Liver (tissue), 9 donors: ENCODE results near the gene TRPT1. TPM values are rescaled to one million over a fixed set of nuclear protein-coding genes. Genes with fewer than 3 reads are reported as not detected.

ENCODE experiments used
- DNase-seq: peaks from one replicate; pipeline ENCODE4 v3.0.0-alpha.2; 2017; ENCODE audit warnings: low spot score
- H3K27ac ChIP-seq, 2 donors: one replicate each; pipeline ENCODE4 v1.7.0; 2013; ENCODE audit warnings: inconsistent platforms in 2 of 2, low read length in 2 of 2, control low read depth in 1 of 2, low read depth in 1 of 2, mild to moderate bottlenecking in 1 of 2
- H3K27me3 ChIP-seq, 4 donors: one replicate each; pipeline versions ENCODE4 v1.6.1 to v1.7.0; 2013; ENCODE audit warnings: low read length in 3 of 4, inconsistent platforms in 1 of 4, mild to moderate bottlenecking in 1 of 4, moderate library complexity in 1 of 4; ENCODE audit not compliant: control insufficient read depth in 4 of 4, insufficient read depth in 4 of 4
- H3K36me3 ChIP-seq, 4 donors: one replicate each; pipeline versions ENCODE4 v1.6.1 to v1.7.0; 2013; ENCODE audit warnings: low read length in 3 of 4, mild to moderate bottlenecking in 3 of 4, low read depth in 1 of 4, moderate library complexity in 1 of 4; ENCODE audit not compliant: control insufficient read depth in 4 of 4, insufficient read depth in 3 of 4
- H3K4me1 ChIP-seq, 4 donors: one replicate each; pipeline versions ENCODE4 v1.6.1 to v1.7.0; 2013; ENCODE audit warnings: low read length in 3 of 4, mild to moderate bottlenecking in 3 of 4, moderate library complexity in 1 of 4; ENCODE audit not compliant: control insufficient read depth in 4 of 4, insufficient read depth in 4 of 4
- H3K4me3 ChIP-seq, 3 donors: one replicate each; pipeline versions ENCODE4 v1.6.1 to v1.7.0; 2013; ENCODE audit warnings: low read length in 3 of 3, control low read depth in 1 of 3, low read depth in 1 of 3, mild to moderate bottlenecking in 1 of 3
- H3K9ac ChIP-seq, 2 donors: one replicate each; pipeline ENCODE4 v1.7.0; 2013; ENCODE audit warnings: low read length in 2 of 2, mild to moderate bottlenecking in 2 of 2, moderate library complexity in 2 of 2, control low read depth in 1 of 2, low read depth in 1 of 2
- H3K9me3 ChIP-seq, 4 donors: one replicate each; pipeline versions ENCODE4 v1.6.1 to v1.7.0; 2013; ENCODE audit warnings: low read length in 3 of 4; ENCODE audit not compliant: control insufficient read depth in 4 of 4
- EGR1 ChIP-seq, 2 donors: IDR thresholded peaks; 2 replicates each; pipeline ENCODE4 v1.6.1; 2016 to 2018; ENCODE audit warnings: antibody characterized with exemption in 2 of 2, low read depth in 2 of 2
- FOXA1 ChIP-seq: IDR thresholded peaks from 2 replicates; pipeline ENCODE4 v1.6.1; 2016; ENCODE audit warnings: antibody characterized with exemption
- FOXA2 ChIP-seq: IDR thresholded peaks from 2 replicates; pipeline ENCODE4 v1.6.1; 2016; ENCODE audit warnings: antibody characterized with exemption
- GABPA ChIP-seq, 2 donors: IDR thresholded peaks in 1 of 2; conservative IDR thresholded peaks in 1 of 2; 2 replicates each; pipeline ENCODE4 v1.6.1; 2016; ENCODE audit warnings: antibody characterized with exemption in 2 of 2, mild to moderate bottlenecking in 1 of 2, moderate library complexity in 1 of 2
- HNF4A ChIP-seq, 2 donors: conservative IDR thresholded peaks; 2 replicates each; pipeline ENCODE4 v1.6.1; 2016; ENCODE audit warnings: antibody characterized with exemption in 2 of 2, mild to moderate bottlenecking in 2 of 2
- HNF4G ChIP-seq: IDR thresholded peaks from 2 replicates; pipeline ENCODE4 v1.6.1; 2016; ENCODE audit warnings: antibody characterized with exemption
- JUND ChIP-seq, 2 donors: IDR thresholded peaks; 2 replicates each; pipeline ENCODE4 v1.6.1; 2016; ENCODE audit warnings: antibody characterized with exemption in 2 of 2
- MAX ChIP-seq: IDR thresholded peaks from 2 replicates; pipeline ENCODE4 v1.6.1; 2016; ENCODE audit warnings: antibody characterized with exemption
- NR2F2 ChIP-seq: IDR thresholded peaks from 2 replicates; pipeline ENCODE4 v1.6.1; 2016; ENCODE audit warnings: antibody characterized with exemption
- RAD21 ChIP-seq, 2 donors: IDR thresholded peaks; 2 replicates each; pipeline ENCODE4 v1.6.1; 2016; ENCODE audit warnings: antibody characterized with exemption in 2 of 2, mild to moderate bottlenecking in 2 of 2
- RXRA ChIP-seq, 2 donors: IDR thresholded peaks; 2 replicates each; pipeline ENCODE4 v1.6.1; 2017 to 2018; ENCODE audit warnings: antibody characterized with exemption in 2 of 2, mild to moderate bottlenecking in 1 of 2
- SP1 ChIP-seq: IDR thresholded peaks from 2 replicates; pipeline ENCODE4 v1.6.1; 2018; ENCODE audit warnings: antibody characterized with exemption, mild to moderate bottlenecking
- YY1 ChIP-seq: IDR thresholded peaks from 2 replicates; pipeline ENCODE4 v1.6.1; 2016; ENCODE audit warnings: antibody characterized with exemption, mild to moderate bottlenecking
- ZBTB33 ChIP-seq: IDR thresholded peaks from 2 replicates; pipeline ENCODE4 v1.6.1; 2016; ENCODE audit warnings: antibody characterized with exemption
- WGBS: extraction: QIAGEN DNeasy Blood & Tissue Kit; methylation state at CpG from one replicate; pipeline ENCODE4 v1.1.7; 2013; 5-methylcytosine and 5-hydroxymethylcytosine counted together
- polyA plus RNA-seq, 2 donors: library from polyadenylated mRNA; stranded (reverse) in 1 of 2; unstranded in 1 of 2; fragments of 200-250 nt in 1 of 2; fragments of >200 nt in 1 of 2; fragmentation: Nextera tagmentation in 1 of 2; extraction: Ambion mirVana in 1 of 2; gene quantifications; one replicate each; pipeline versions ENCODE4 v1.2.1 to v1.2.3, GENCODE V29; 2013 to 2015
- total RNA-seq, 2 donors: library from RNA; depleted of rRNA; stranded (reverse); fragments of >200 nt; gene quantifications; one replicate each; pipeline ENCODE4 v1.2.3, GENCODE V29; 2014
- TF ChIP-seq, protein P1 (sequence below): fragments of 150-350 bp; IDR thresholded peaks from 2 replicates; pipeline ENCODE4 v1.5.1; 2017; ENCODE audit warnings: improper control_type of control experiment, low read depth, low read length; ENCODE audit not compliant: missing input control
- TF ChIP-seq, protein P2 (sequence below): IDR thresholded peaks from 2 replicates; pipeline ENCODE4 v1.6.1; 2016; ENCODE audit warnings: antibody characterized with exemption
- TF ChIP-seq, protein P3 (sequence below): IDR thresholded peaks from 2 replicates; pipeline ENCODE4 v1.6.1; 2016; ENCODE audit warnings: antibody characterized with exemption, mild to moderate bottlenecking
- donor health status: healthy.
- donor health status: healthy.
- donor health status: healthy.
- donor health status: healthy.
- donor health status: healthy.

TRPT1 gene
- total and polyA plus RNA-seq, 4 donors = 14.0 to 37.8 (median 20.8) TPM

DNA sequence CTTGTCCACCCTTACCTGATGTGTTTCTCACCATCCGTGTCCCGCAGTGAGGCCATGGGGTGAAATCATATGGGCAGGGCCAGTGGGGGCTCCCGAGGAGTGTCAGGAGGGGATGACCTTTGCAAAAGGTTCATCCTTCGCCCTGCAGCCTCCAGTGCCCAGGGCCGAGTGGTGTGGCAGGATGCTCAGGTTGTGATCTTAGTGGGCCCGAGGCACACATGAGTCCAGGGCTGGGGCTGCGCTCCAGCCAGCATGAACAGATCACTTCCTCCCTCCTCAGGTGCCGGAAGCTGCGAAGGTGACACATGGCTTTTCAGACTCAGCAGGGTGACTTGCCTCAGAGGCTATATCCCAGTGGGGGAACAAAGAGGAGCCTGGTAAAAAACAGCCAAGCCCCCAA, 12.1 kb upstream of the TRPT1 start:
- 67% methylated on average over 9 of the region's 9 CpGs for WGBS
- TF ChIP-seq, protein P1, sequence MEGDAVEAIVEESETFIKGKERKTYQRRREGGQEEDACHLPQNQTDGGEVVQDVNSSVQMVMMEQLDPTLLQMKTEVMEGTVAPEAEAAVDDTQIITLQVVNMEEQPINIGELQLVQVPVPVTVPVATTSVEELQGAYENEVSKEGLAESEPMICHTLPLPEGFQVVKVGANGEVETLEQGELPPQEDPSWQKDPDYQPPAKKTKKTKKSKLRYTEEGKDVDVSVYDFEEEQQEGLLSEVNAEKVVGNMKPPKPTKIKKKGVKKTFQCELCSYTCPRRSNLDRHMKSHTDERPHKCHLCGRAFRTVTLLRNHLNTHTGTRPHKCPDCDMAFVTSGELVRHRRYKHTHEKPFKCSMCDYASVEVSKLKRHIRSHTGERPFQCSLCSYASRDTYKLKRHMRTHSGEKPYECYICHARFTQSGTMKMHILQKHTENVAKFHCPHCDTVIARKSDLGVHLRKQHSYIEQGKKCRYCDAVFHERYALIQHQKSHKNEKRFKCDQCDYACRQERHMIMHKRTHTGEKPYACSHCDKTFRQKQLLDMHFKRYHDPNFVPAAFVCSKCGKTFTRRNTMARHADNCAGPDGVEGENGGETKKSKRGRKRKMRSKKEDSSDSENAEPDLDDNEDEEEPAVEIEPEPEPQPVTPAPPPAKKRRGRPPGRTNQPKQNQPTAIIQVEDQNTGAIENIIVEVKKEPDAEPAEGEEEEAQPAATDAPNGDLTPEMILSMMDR = no peak
- TF ChIP-seq JUND (IDR thresholded peaks at IDR 0.05) (no peak), MAX (no peak), HNF4A (conservative IDR thresholded peaks at IDR 0.05) (no peak), SP1 (no peak), EGR1 (IDR thresholded peaks at IDR 0.05; ENCODE audit: low read depth in 2 of 2) (no peak), NR2F2 (no peak), HNF4G (no peak), RAD21 (IDR thresholded peaks at IDR 0.05) (no peak), FOXA1 (no peak), RXRA (IDR thresholded peaks at IDR 0.05) (no peak)
- TF ChIP-seq, protein P2, sequence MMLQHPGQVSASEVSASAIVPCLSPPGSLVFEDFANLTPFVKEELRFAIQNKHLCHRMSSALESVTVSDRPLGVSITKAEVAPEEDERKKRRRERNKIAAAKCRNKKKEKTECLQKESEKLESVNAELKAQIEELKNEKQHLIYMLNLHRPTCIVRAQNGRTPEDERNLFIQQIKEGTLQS = no peak
- TF ChIP-seq, protein P3, sequence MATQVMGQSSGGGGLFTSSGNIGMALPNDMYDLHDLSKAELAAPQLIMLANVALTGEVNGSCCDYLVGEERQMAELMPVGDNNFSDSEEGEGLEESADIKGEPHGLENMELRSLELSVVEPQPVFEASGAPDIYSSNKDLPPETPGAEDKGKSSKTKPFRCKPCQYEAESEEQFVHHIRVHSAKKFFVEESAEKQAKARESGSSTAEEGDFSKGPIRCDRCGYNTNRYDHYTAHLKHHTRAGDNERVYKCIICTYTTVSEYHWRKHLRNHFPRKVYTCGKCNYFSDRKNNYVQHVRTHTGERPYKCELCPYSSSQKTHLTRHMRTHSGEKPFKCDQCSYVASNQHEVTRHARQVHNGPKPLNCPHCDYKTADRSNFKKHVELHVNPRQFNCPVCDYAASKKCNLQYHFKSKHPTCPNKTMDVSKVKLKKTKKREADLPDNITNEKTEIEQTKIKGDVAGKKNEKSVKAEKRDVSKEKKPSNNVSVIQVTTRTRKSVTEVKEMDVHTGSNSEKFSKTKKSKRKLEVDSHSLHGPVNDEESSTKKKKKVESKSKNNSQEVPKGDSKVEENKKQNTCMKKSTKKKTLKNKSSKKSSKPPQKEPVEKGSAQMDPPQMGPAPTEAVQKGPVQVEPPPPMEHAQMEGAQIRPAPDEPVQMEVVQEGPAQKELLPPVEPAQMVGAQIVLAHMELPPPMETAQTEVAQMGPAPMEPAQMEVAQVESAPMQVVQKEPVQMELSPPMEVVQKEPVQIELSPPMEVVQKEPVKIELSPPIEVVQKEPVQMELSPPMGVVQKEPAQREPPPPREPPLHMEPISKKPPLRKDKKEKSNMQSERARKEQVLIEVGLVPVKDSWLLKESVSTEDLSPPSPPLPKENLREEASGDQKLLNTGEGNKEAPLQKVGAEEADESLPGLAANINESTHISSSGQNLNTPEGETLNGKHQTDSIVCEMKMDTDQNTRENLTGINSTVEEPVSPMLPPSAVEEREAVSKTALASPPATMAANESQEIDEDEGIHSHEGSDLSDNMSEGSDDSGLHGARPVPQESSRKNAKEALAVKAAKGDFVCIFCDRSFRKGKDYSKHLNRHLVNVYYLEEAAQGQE = no peak
- H3K4me1 ChIP-seq = peaks cover 27 to 58% (median 43%) of the 10 kb centered on the region in 4 donors
- H3K27me3 ChIP-seq = no peaks in the 10 kb centered on the region
- H3K27ac ChIP-seq = peak overlapping the region; percentile 58 to 64
- no peak for DNase-seq
- H3K9me3 ChIP-seq = no peaks in the 10 kb centered on the region
- H3K36me3 ChIP-seq = no peaks in the 10 kb centered on the region
- H3K9ac ChIP-seq = no peak overlapping the region
- H3K4me3 ChIP-seq = no peak overlapping the region

- Histone ChIP-seq H3K27me3 (no peaks in the 10 kb centered on the region), H3K27ac (peak overlapping the region; percentile 58 to 64), H3K9me3 (no peaks in the 10 kb centered on the region), H3K36me3 (no peaks in the 10 kb centered on the region), H3K4me3 (no peak overlapping the region), H3K9ac (no peak overlapping the region), H3K4me1 (peaks cover 23 to 56% (median 40%) of the 10 kb centered on the region in 4 donors)
- DNase-seq = peak; percentile 71
- WGBS = 25% methylated on average over 12 of the region's 12 CpGs
- TF ChIP-seq YY1 = peak; percentile 46
- TF ChIP-seq, protein P3 = no peak
- TF ChIP-seq RAD21 (IDR thresholded peaks at IDR 0.05) = peak in 1 of 2 donors; percentile 58
- TF ChIP-seq ZBTB33 = no peak
- TF ChIP-seq, protein P2 = no peak
- TF ChIP-seq FOXA2 = peak; percentile 80
- TF ChIP-seq GABPA (IDR thresholded peaks at IDR 0.05 in 1 of 2, conservative IDR thresholded peaks at IDR 0.05 in 1 of 2) = peak in 1 of 2 donors; percentile 85
- TF ChIP-seq RXRA (IDR thresholded peaks at IDR 0.05) = peak; percentile 53 to 76
- TF ChIP-seq HNF4G = no peak
- peak in 1 of 2 donors; percentile 26 for TF ChIP-seq JUND (IDR thresholded peaks at IDR 0.05)
- TF ChIP-seq, protein P1 = peak; percentile 12
- peak; percentile 65 for TF ChIP-seq FOXA1
- TF ChIP-seq HNF4A (conservative IDR thresholded peaks at IDR 0.05) = peak; percentile 58 to 61
These were observed 11.5 kb upstream of the TRPT1 start for GRCh38 chr11:64237484-64237951.
